Cardiac muscle cell (in vitro differentiated cells and primary cell): Measurements from ENCODE around the gene SMARCE1. TPM values are rescaled to one million over a fixed set of nuclear protein-coding genes. Genes with fewer than 3 reads are reported as not detected.

Experiments used
- DNase-seq, 2 donors: peaks; one replicate each; pipeline versions ENCODE4 v3.0.0 to v3.0.0-alpha.2; 2010 to 2017; ENCODE audit warnings: low read depth in 1 of 2, low spot score in 1 of 2
- H3K27ac ChIP-seq: fragments of 200-600 bp; sonication (generic); 2 replicates; pipeline ENCODE4 v1.5.1; 2016
- H3K27me3 ChIP-seq: fragments of 200-600 bp; sonication (generic); 2 replicates; pipeline ENCODE4 v1.6.0; 2016; ENCODE audit warnings: control low read depth
- H3K36me3 ChIP-seq: fragments of 200-600 bp; sonication (generic); 2 replicates; pipeline ENCODE4 v1.5.1; 2016; ENCODE audit warnings: control low read depth
- H3K4me1 ChIP-seq: fragments of 200-600 bp; sonication (generic); 2 replicates; pipeline ENCODE4 v1.8.1; 2017; ENCODE audit warnings: low read depth, mild to moderate bottlenecking, mixed run types
- H3K4me3 ChIP-seq: fragments of 200-600 bp; sonication (generic); 2 replicates; pipeline ENCODE4 v1.5.1; 2016; ENCODE audit warnings: mild to moderate bottlenecking
- H3K9me3 ChIP-seq: fragments of 200-600 bp; sonication (generic); 2 replicates; pipeline ENCODE4 v1.5.1; 2017; ENCODE audit warnings: low read depth, mild to moderate bottlenecking, control low read depth
- CTCF ChIP-seq: IDR thresholded peaks from 2 replicates; pipeline ENCODE4 v1.5.1; 2012; ENCODE audit warnings: low read depth, mild to moderate bottlenecking, low read length
- polyA plus RNA-seq: library from polyadenylated mRNA; unstranded; fragments of >200 nt; fragmentation: Nextera tagmentation; extraction: Ambion mirVana; gene quantifications from 2 replicates; pipeline ENCODE4 v1.2.1, GENCODE V29; 2016
- total RNA-seq: library from RNA; depleted of rRNA; stranded (reverse); fragments of >200 nt; gene quantifications from 2 replicates; pipeline ENCODE4 v1.2.3, GENCODE V29; 2016

Gene SMARCE1
- total and polyA plus RNA-seq, 2 experiments from 2014 or later = 192 to 195 TPM

- TF ChIP-seq CTCF = no peak
- Histone ChIP-seq H3K4me3 (peak overlapping the region; percentile 95), H3K27ac (peak overlapping the region; percentile 99), H3K36me3 (peaks cover 18% of the 10 kb centered on the region), H3K9me3 (no peaks in the 10 kb centered on the region), H3K27me3 (no peaks in the 10 kb centered on the region), H3K4me1 (peaks cover 16% of the 10 kb centered on the region)
- peak; percentile 48 to 64 for DNase-seq
These were observed 611 bp downstream of the SMARCE1 start for GRCh38 chr17:40646791-40647623.

GRCh38 chr17:40645943-40646342 lies 1.7 kb downstream of the SMARCE1 start:
- no peak overlapping the region for H3K4me3 ChIP-seq
- H3K4me1 ChIP-seq = peaks cover 16% of the 10 kb centered on the region
- H3K36me3 ChIP-seq = peaks cover 28% of the 10 kb centered on the region
- DNase-seq = no peak
- no peak overlapping the region for H3K27ac ChIP-seq
- no peaks in the 10 kb centered on the region for H3K27me3 ChIP-seq
- no peak for TF ChIP-seq CTCF
- H3K9me3 ChIP-seq = no peaks in the 10 kb centered on the region

GRCh38 chr17:40645291-40645690 lies 2.3 kb downstream of the SMARCE1 start:
- Histone ChIP-seq H3K4me3 (no peak overlapping the region), H3K9me3 (no peaks in the 10 kb centered on the region), H3K4me1 (peaks cover 19% of the 10 kb centered on the region), H3K27me3 (no peaks in the 10 kb centered on the region), H3K36me3 (peaks cover 33% of the 10 kb centered on the region), H3K27ac (no peak overlapping the region)
- no peak for TF ChIP-seq CTCF
- DNase-seq = no peak

GRCh38 chr17:40637931-40638330 lies 9.7 kb downstream of the SMARCE1 start:
- Histone ChIP-seq H3K27me3 (no peaks in the 10 kb centered on the region), H3K9me3 (no peaks in the 10 kb centered on the region), H3K36me3 (peaks cover 68% of the 10 kb centered on the region), H3K27ac (no peak overlapping the region), H3K4me1 (peaks cover 9% of the 10 kb centered on the region), H3K4me3 (no peak overlapping the region)
- TF ChIP-seq CTCF = no peak
- DNase-seq = no peak

GRCh38 chr17:40633871-40634270 lies 13.7 kb downstream of the SMARCE1 start:
- DNase-seq = no peak
- H3K4me1 ChIP-seq = no peaks in the 10 kb centered on the region
- no peak for TF ChIP-seq CTCF
- H3K36me3 ChIP-seq = peaks cover 81% of the 10 kb centered on the region
- H3K27ac ChIP-seq = no peak overlapping the region
- H3K27me3 ChIP-seq = no peaks in the 10 kb centered on the region
- no peak overlapping the region for H3K4me3 ChIP-seq
- H3K9me3 ChIP-seq = no peaks in the 10 kb centered on the region
